GM20431 (cell line): ENCODE data around the gene TNNT1.
"Not testable (repeated sequence)": the region's sequence is repeated elsewhere in the genome, so short reads cannot be mapped to it uniquely, and the experiment has no call there.

Experiments
- in situ Hi-C: fragments of 300-500 bp; cut with MseI, MboI; formaldehyde crosslinking; loops from one replicate; pipeline ENCODE4 v1.15.0; 2020; ENCODE audit warnings: low sequenced_read_pairs; ENCODE audit not compliant: unreplicated experiment

TNNT1 gene

GRCh38 chr19:55112777-55113569 is 36.0 kb downstream of the TNNT1 start:
- in situ Hi-C loops: no loop called here

GRCh38 chr19:55112246-55112776 is 36.7 kb downstream of the TNNT1 start:
- in situ Hi-C loops: no loop called here

DNA sequence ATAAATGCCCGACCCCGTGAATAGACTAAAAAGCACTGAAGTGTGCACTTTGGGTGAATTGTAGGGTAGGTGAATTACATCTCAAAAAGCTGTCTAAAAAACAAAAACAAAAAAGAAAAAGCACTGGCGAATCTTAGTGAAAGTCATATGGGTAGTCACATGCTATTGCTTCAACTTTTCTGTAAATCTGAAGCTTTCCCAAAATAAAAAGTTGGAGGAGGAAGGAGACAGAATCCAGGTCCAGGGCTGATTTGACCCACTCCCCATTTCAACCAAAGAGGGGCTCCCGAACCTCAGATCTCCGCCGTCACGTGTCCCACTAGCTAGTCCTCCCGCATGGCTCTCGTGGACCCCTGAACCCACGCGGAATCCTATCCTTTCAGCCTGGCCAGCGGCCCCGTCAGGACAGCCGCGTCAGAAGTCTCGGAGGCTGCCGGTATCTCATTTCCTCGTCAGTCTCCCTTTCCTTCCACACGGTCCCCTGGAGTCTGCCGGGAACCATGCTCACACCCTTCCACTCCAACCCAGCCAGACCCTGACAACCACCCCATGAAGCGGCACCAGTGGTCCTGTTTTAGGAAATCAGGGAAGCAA is 37.7 kb downstream of the TNNT1 start:
- in situ Hi-C loops: no loop called here

DNA sequence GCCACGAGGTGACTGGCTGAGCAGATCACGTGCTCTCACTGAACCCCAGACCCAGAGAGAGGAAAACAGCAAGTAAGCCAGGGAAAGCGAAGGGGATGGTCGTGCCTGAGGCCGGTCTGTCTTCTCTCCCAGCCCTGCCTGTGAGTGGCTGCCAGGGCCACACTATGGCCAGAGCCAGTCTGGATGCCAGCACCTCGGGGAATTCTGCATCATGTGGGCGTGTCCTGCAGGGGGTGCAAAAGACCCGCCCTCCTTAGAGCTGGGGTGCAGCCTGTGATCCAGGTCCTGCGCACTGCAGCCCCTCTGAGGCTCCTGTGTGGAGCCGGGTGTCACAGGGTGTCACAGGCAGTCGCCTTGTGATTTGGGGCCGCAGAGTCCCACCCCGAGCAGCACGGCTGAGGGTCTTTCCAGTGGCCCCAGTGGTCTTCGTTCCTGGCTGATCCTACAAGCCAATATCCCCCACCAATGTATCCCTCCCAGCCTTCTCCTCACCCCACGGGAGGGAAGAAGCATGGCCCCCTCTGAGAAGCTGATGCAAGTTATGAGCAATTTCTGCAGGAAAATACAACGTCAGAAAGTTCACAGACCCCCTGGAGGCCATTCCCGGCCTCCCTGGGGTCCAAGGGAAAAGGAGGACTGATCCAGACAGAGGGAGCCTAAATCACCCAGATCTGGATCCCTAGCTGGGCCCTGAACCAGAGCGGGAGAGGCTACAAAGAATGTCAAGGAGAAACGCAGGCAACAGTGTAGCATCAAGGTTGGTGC is 39.3 kb downstream of the TNNT1 start:
- in situ Hi-C loops: no loop called here

DNA sequence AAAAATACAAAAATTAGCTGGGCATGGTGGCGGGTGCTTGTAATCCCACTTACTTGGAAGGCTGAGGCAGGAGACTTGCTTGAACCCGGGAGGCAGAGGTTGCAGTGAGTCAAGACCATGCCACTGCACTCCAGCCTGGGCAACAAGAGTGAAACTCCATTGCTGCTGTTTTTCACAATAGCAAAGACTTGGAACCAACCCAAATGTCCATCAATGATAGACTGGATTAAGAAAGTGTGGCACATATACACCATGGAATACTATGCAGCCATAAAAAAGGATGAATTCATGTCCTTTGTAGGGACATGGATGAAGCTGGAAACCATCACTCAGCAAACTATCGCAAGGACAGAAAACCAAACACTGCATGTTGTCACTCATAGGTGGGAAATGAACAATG is 41.8 kb downstream of the TNNT1 start:
- in situ Hi-C loops: not testable (repeated sequence)

DNA sequence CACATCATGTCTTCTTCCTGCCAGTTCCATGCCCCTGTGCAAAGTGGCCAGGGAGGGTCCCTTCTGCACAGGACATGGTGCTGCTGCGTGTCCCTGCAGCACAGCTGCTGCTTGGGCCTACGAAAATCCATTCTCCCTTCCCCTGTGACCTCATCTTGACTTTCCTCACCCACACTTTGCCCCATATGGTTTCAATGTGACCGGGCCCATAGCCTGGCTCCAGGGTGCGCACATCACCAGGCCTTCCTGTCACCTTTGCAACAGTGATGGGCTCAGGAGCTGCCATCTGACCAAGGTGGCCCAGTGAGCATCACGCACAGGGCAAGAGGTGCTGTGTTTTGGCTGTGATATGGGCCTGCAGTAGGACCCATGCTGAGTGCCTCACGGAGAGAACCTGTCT is 42.4 kb downstream of the TNNT1 start:
- in situ Hi-C loops: no loop called here

DNA sequence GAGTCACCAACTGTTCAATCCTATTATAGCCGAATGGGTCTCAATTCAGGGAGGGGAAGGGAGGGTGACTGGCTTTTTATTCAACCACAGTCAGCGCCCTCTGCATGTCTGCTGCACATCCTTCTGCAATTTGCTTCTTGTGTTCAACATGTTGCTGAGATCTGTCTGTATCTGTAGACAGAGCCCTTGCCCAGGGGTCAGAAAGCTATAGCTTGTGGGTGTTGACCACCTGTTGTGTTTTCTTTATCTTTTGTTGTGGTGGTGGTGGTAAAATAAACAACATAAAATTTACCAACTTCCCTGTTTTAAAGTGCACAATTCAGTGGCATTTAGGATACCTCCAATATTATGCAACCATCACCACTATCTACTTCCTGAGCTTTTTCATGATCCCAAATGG is 43.8 kb downstream of the TNNT1 start:
- in situ Hi-C loops: no loop called here

DNA sequence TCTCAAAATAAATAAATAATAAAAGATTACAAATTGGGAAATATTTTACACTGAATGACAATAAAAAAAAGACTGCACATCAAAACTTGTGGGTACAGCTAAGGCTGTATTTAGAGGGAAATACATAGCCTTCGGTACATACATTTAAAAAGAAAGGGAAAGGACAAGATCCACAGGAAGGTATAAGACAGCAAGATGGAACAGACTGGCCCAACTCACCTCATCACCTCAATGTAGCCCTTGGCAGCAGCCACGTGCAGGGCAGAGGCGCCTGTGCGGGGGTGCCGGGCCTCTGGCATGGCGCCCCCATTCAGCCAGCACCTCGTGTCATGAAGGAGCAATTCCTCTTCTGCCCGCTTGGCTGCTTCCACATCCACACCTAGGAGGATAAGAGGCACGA is 45.8 kb downstream of the TNNT1 start:
- in situ Hi-C loops: no loop called here

DNA sequence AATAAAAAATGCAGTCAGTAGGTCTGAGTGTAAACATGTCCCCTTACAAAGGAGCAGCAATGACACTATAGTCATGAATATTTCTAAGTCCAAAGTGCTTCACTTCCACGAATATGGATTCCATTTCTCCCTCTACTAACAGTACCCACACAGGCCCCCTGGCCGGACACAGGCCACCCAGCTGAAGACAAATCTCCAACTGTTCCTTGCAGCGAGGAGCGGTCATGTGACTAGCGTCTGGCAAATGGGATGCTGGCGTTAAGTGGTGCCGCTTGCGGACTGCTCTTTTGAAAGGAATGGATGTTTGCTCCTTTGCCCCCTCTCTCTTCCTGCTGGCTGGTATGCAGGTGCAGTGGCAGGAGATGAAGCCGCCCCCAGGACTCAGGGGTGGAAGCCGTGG is 47.7 kb downstream of the TNNT1 start:
- in situ Hi-C loops: no loop called here

- in situ Hi-C loops: no loop called here
Measured at GRCh38 chr19:55099557-55100506, 49.2 kb downstream of the TNNT1 start.

GRCh38 chr19:55098716-55099556 is 50.1 kb downstream of the TNNT1 start:
- in situ Hi-C loops: no loop called here

- in situ Hi-C loops: no loop called here
Measured at GRCh38 chr19:55097864-55098715, 50.9 kb downstream of the TNNT1 start.

DNA sequence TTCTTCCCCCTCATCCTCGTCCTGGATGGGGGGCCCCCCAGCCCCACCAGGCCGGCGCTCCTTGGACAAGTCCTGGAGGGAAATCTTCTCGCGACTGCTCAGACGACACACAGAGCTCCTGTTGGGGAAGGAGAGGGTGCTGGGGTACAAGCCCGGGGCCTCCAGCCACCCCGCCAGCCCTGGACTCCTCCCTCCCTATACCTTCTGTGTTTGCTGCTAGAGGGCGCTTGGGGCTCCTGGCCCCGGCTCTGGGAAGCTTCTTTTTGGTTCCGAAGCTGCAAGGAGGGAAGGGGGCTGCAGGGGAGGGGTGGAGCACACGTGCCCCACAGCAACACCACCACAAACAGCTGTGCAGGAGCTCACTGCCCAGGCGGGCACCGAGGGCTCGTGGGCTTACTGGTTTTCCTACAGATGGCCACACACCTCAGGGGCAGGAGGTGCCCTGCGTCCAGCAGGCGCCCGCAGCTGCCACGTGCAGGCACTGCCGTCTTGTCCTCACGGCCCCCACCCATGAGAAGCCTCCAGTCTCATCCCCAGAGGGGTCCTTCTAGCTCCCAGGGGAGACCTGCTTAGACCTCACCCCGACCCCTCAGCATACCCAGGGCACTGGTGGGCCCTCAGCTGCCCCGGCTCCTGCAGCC is 52.8 kb downstream of the TNNT1 start:
- in situ Hi-C loops: no loop called here

- in situ Hi-C loops: no loop called here
Measured at GRCh38 chr19:55095260-55096060, 53.5 kb downstream of the TNNT1 start.

DNA sequence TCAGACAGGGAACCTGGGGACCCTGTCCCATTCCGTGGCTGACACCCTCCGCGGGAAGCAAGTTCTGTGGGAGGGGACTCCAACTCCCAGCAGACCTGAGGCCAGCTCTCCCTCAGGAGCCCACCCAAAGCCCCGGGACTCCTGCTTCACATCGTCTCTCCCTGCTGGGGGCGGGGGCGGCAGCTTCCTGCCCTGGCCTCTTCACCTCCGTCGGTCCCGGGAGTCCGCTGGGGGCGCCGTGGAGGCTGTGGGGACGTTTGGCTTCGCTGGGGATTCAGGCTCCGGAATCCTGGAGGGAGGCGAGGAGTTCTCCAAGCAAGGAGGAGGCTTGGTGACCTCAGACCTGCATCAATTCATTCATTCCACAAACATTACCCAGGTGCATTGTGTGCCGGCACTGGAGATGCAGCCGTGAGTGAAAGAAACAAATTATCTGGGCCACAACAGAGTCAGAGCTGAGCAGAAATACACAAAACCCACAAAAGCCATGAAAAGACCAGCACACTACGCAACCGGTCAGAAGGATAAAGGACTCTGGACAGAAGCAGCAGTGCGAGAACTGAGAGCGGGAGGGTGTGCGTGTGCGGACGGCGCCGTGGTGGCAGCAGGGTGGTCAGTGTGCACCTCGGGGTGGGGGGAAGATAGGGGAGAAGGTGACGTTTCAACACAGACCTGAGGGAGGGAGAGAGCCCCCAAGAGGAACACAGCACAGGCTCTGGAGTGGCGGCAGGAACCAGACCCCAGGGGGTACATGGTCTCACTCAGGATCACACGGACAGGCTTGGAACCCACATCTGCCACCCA is 54.3 kb downstream of the TNNT1 start:
- in situ Hi-C loops: no loop called here
